ENCODE results near the gene ATP11B. TPM values are rescaled to one million over a fixed set of nuclear protein-coding genes. Genes with fewer than 3 reads are reported as not detected.

ATP11B gene
- total RNA-seq, 2 experiments from 2014 or later: 55.6 to 87.9 TPM

DNA sequence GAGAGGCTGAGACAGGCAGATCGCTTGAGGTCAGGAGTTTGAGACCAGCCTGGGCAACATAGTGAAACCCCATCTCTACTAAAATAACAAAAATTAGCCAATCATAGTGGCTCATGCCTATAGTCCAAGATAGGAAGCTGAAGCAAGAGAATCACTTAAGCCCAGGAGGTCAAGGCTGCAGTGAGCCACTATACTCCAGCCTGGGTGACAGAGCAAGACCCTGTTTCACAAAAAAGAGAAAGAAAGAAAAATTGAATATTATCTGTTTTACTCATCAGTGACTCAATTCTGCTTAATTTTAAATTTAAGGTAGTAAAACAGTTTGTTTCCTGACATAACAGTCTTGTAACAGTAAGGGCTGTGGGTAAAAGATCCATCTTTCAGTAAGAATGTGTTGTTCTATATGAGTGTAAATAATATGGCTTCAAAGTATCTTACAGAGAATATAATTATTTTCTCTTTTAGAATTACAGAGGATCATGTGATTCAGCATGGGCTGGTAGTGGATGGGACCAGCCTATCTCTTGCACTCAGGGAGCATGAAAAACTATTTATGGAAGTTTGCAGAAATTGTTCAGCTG is 85.8 kb downstream of the ATP11B start:
- DNase-seq (ENCODE audit: low spot score): no peak
- Histone ChIP-seq H2AFZ (ENCODE audit: low read length) (no peak overlapping the region), H3K4me1 (ENCODE audit: insufficient read depth, low read length, poor library complexity, severe bottlenecking) (no peaks in the 10 kb centered on the region), H3K4me2 (ENCODE audit: low read length) (no peak overlapping the region), H3K4me3 (ENCODE audit: low read depth, low read length, poor library complexity, severe bottlenecking) (no peak overlapping the region), H3K9me2 (ENCODE audit: insufficient read depth, low read length) (no peaks in the 10 kb centered on the region), H4K20me1 (ENCODE audit: insufficient read depth, low read length) (no peaks in the 10 kb centered on the region), H3K36me3 (ENCODE audit: insufficient read depth, low read length) (peaks cover 68% of the 10 kb centered on the region), H3K79me2 (ENCODE audit: insufficient read depth, low read depth, low read length) (no peaks in the 10 kb centered on the region), H3K27ac (ENCODE audit: low read depth, low read length, poor library complexity, severe bottlenecking) (no peak overlapping the region), H3K9me3 (ENCODE audit: low read length) (no peaks in the 10 kb centered on the region)
- intact Hi-C loops (cut with micrococcal nuclease; ENCODE audit: unreplicated experiment): no loop called here
- ChIA-PET CTCF (ENCODE audit: unreplicated experiment) (no interaction called here), POLR2A (interaction anchor here (0.7 to 1.3 kb wide), 2 partner anchors 27 to 163 kb away, joined by 3 to 6 read pairs; no protein-coding TSS in a partner anchor)
- BruUV-seq (replicated peaks): no TSS peak
- TF ChIP-seq, protein P1, sequence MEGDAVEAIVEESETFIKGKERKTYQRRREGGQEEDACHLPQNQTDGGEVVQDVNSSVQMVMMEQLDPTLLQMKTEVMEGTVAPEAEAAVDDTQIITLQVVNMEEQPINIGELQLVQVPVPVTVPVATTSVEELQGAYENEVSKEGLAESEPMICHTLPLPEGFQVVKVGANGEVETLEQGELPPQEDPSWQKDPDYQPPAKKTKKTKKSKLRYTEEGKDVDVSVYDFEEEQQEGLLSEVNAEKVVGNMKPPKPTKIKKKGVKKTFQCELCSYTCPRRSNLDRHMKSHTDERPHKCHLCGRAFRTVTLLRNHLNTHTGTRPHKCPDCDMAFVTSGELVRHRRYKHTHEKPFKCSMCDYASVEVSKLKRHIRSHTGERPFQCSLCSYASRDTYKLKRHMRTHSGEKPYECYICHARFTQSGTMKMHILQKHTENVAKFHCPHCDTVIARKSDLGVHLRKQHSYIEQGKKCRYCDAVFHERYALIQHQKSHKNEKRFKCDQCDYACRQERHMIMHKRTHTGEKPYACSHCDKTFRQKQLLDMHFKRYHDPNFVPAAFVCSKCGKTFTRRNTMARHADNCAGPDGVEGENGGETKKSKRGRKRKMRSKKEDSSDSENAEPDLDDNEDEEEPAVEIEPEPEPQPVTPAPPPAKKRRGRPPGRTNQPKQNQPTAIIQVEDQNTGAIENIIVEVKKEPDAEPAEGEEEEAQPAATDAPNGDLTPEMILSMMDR (conservative IDR thresholded peaks at IDR 0.05; ENCODE audit: low read length): no peak

- no peaks in the 10 kb centered on the region for H3K4me1 ChIP-seq (ENCODE audit: insufficient read depth, low read length, poor library complexity, severe bottlenecking)
- CTCF ChIA-PET (ENCODE audit: unreplicated experiment): no interaction called here
Measured at GRCh38 chr3:182886497-182886896, 93.2 kb downstream of the ATP11B start.

GRCh38 chr3:182889948-182890629 is 96.8 kb downstream of the ATP11B start:
- H3K9me2 ChIP-seq (ENCODE audit: insufficient read depth, low read length): no peaks in the 10 kb centered on the region
- ChIA-PET CTCF (ENCODE audit: unreplicated experiment) (no interaction called here), POLR2A (interaction anchor here (0.7 to 1.6 kb wide), 3 partner anchors 12 to 1714 kb away, joined by 3 to 4 read pairs (median 3); no protein-coding TSS in a partner anchor)
- intact Hi-C loops (cut with micrococcal nuclease; ENCODE audit: unreplicated experiment): no loop called here
- H3K79me2 ChIP-seq (ENCODE audit: insufficient read depth, low read depth, low read length): no peaks in the 10 kb centered on the region
- H4K20me1 ChIP-seq (ENCODE audit: insufficient read depth, low read length): no peaks in the 10 kb centered on the region
- TF ChIP-seq EZH2phosphoT487 (IDR thresholded peaks at IDR 0.05; ENCODE audit: borderline replicate concordance, low read depth, low read length): no peak
- TF ChIP-seq, protein P1 (conservative IDR thresholded peaks at IDR 0.05; ENCODE audit: low read length): no peak
- H3K4me2 ChIP-seq (ENCODE audit: low read length): no peak overlapping the region
- H3K4me3 ChIP-seq (ENCODE audit: low read depth, low read length, poor library complexity, severe bottlenecking): no peak overlapping the region
- no TSS peak for BruUV-seq (replicated peaks)
- no peak for DNase-seq (ENCODE audit: low spot score)
- H3K9me3 ChIP-seq (ENCODE audit: low read length): no peaks in the 10 kb centered on the region
- H2AFZ ChIP-seq (ENCODE audit: low read length): no peak overlapping the region
- H3K4me1 ChIP-seq (ENCODE audit: insufficient read depth, low read length, poor library complexity, severe bottlenecking): no peaks in the 10 kb centered on the region
- peaks cover 75% of the 10 kb centered on the region for H3K36me3 ChIP-seq (ENCODE audit: insufficient read depth, low read length)
- H3K27ac ChIP-seq (ENCODE audit: low read depth, low read length, poor library complexity, severe bottlenecking): no peak overlapping the region

More at GRCh38 chr3:182886497-182886896, 93.2 kb downstream of the ATP11B start:
- H3K36me3 ChIP-seq (ENCODE audit: insufficient read depth, low read length): peaks cover 67% of the 10 kb centered on the region
- H3K79me2 ChIP-seq (ENCODE audit: insufficient read depth, low read depth, low read length): no peaks in the 10 kb centered on the region
- no peaks in the 10 kb centered on the region for H3K9me2 ChIP-seq (ENCODE audit: insufficient read depth, low read length)
- H2AFZ ChIP-seq (ENCODE audit: low read length): no peak overlapping the region
- no peaks in the 10 kb centered on the region for H3K9me3 ChIP-seq (ENCODE audit: low read length)
- intact Hi-C loops (cut with micrococcal nuclease; ENCODE audit: unreplicated experiment): no loop called here
- TSS peak; percentile 23 for BruUV-seq (replicated peaks)
- H3K27ac ChIP-seq (ENCODE audit: low read depth, low read length, poor library complexity, severe bottlenecking): no peak overlapping the region
- DNase-seq (ENCODE audit: low spot score): no peak
- no peaks in the 10 kb centered on the region for H4K20me1 ChIP-seq (ENCODE audit: insufficient read depth, low read length)
- TF ChIP-seq, protein P1 (conservative IDR thresholded peaks at IDR 0.05; ENCODE audit: low read length): no peak
- TF ChIP-seq EZH2phosphoT487 (IDR thresholded peaks at IDR 0.05; ENCODE audit: borderline replicate concordance, low read depth, low read length): no peak
- no peak overlapping the region for H3K4me2 ChIP-seq (ENCODE audit: low read length)
- POLR2A ChIA-PET: no interaction called here
- H3K4me3 ChIP-seq (ENCODE audit: low read depth, low read length, poor library complexity, severe bottlenecking): no peak overlapping the region

Data from OCI-LY7 (cell line).